GF-D8 (cell line): Measurements from ENCODE around the gene MAPK8IP1.

Source experiments
- DNase-seq: peaks from one replicate; lab custom pipeline; 2025; lab: John Stamatoyannopoulos, UW

Gene MAPK8IP1

DNA sequence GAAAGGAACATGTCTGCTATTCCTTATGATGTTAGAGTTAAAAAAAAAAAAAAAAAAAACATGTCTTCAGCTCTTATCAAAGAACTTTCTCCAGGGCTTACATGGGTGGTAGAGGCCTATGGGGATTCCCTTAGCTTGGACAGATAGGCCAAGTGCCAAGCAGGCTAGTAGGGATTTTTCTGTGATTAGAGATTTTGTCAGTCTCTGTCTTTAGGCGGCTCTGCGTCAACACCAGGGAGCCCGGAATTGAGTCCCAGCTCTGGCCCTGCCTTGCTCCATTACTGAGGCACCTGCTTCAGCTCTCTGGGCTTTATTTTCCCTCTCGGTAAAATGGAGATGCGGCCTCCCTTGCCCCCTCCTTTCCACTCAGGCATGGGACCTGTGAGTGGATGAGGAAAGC is 25.1 kb upstream of the MAPK8IP1 start:
- no peak for DNase-seq

DNA sequence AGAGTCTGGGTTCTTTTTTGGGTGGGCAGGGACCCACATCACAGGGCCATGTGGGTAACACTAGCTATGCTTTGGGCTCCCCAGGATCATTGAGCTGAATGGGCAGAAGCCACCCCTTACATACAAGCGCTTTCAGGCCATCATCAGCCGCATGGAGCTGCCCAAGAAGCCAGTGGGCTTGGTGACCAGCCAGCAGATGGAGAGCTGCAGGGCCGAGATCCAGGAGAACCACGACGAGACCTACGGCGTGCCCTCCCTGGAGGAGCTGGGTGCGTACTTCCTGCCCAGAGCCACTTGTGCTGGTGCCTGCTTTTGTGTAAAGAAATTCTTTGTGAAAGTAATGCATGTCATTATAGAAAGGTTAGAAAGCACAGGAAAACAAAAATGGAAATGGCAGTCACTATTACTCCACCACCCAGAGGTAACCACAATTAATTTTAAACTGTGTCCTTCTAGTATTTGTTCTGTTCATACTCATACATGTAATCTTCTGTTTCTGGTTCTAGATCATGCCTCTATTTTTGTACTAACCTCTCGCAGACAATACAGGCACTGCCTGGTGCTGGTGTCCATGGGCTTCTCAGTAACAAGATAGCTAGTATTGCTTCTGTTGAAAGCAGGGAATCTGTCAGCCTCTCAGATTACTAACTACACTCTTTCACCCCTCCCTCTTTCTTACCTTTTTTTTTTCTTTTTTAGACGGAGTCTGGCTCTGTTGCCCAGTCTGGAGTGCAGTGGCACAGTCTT is 24.5 kb upstream of the MAPK8IP1 start:
- no peak for DNase-seq

- no peak for DNase-seq
Measured at GRCh38 chr11:45864041-45864440, 21.4 kb upstream of the MAPK8IP1 start.

- DNase-seq, result no peak
Measured at GRCh38 chr11:45869551-45869950, 15.9 kb upstream of the MAPK8IP1 start.

DNA sequence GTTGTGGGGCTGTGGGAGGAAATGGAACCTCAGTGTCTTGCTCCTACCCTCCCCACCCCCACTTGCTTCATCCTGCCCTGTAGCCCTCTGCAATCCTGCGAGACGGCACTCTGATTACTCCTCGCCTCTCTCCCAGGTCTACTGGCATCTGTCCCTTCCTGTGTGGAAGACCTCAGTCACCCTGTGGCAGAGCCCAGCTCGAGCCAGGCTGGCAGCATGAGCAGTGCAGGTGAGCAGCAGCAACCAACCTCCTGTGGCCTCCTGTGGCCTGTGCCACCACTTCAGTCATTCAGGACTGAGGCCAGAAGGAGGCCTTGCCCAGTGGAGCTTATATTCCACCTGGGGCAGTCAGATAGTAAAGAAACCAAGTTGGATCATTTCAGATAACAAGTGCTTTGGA is 14.7 kb upstream of the MAPK8IP1 start:
- no peak for DNase-seq

- DNase-seq, result no peak
Measured at GRCh38 chr11:45871638-45872037, 13.8 kb upstream of the MAPK8IP1 start.

GRCh38 chr11:45872651-45873356 is 12.6 kb upstream of the MAPK8IP1 start:
- no peak for DNase-seq

- no peak for DNase-seq
Measured at GRCh38 chr11:45876401-45876800, 9.1 kb upstream of the MAPK8IP1 start.

- no peak for DNase-seq
Measured at GRCh38 chr11:45877221-45877620, 8.2 kb upstream of the MAPK8IP1 start.

GRCh38 chr11:45877845-45878244 is 7.6 kb upstream of the MAPK8IP1 start:
- DNase-seq, result no peak

- no peak for DNase-seq
Measured at GRCh38 chr11:45879803-45880686, 5.4 kb upstream of the MAPK8IP1 start.

GRCh38 chr11:45880772-45881570 is 4.5 kb upstream of the MAPK8IP1 start:
- DNase-seq, result no peak

DNA sequence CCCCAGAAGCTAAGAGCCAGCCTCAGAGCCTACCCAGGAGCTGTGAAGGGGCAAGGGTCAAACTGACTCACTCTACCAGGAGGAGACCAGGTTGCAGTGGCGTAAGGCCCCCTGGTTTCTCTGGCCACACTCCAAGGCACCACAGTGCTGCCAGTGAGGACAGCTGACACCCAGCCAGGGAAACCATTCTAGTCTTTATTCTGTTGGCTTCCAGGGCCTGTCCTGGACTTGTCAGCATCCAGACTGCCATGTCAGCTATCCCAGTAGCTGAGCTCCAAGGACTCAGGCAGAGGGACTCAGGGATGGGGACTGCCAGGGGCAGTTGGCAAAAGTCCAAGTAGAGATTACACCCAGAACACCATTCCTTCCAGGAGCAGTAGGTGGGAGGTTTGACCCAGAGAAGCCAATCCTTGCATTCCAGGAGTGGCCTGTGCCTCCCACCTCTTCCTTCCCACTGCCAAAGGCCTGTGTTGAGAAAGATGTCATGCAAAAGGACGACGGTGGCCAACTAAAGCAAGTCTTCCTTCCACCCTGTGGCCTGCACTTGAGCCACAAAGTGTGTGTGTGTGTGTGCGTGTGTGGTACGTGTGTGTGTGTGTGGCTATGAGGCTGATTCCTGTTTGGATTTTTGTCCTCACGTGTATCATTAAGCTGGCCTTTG is 3.6 kb upstream of the MAPK8IP1 start:
- no peak for DNase-seq

DNA sequence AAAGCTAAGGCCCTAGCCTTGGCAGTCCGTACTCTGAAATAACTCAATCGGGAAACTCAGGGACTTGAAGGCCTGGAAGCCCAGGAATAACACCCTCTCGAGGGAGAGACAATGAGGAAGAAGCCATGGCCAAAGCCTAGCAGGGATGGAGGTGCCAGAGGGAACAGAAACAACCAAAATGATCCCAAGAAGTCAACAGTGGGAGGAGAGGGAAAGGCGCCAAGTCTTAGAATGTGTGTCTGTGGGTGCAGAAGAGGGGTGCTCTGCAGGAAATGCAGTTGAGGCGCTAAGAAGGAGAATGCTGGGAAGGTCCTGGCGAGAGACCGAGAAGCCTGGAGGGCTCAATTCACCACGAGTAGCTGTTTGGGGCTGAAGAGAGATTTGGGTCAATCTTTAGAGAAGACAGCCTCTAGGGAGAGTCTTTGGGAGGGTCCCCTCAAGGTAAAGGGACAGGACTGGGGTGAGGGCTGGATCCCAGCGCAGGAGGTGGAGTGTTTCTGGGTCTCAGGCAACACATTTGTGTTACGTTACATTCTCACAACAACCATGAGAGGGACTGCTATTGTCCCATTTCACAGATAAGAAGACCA is 760 bp upstream of the MAPK8IP1 start:
- DNase-seq, result no peak

DNA sequence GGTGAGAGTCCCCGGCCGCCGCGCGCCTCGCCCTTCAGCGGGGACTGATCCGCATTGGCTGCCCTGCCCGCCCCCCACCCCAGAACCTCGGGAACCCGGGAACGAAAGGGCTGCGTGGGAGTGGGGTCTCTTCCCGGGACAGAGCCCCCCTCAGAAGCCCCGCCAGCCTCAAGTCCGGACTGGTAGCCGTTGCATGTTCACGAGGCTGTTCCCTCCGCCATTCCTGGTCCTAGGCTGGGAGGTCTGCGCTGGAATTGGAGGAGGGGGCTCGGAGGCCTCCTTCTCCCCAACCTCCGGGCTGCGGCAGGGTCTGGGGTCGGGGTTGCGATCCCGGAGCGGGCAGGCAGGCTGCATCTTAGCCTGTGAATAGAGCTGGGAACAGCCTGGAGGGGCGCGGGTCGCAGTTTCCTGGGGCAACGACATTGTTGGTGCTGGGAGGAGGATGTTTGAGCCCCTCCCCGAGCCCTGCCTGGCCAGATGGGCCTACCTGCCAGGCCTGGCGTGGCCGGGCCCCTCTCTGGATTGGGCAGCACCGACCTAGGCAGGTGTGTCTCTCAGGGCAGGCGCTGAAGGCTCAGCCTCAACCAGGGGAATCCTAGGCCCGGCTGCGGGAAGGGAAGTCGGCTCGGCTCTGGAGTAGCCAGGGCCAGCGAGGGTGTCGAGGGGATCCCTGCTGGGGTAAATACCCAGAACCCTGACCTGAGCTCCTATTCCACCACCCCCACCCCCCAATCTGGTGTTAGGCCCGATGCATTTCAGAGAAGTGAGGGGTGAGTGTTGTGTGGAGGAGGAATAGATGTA is 670 bp downstream of the MAPK8IP1 start:
- DNase-seq, result no peak

DNA sequence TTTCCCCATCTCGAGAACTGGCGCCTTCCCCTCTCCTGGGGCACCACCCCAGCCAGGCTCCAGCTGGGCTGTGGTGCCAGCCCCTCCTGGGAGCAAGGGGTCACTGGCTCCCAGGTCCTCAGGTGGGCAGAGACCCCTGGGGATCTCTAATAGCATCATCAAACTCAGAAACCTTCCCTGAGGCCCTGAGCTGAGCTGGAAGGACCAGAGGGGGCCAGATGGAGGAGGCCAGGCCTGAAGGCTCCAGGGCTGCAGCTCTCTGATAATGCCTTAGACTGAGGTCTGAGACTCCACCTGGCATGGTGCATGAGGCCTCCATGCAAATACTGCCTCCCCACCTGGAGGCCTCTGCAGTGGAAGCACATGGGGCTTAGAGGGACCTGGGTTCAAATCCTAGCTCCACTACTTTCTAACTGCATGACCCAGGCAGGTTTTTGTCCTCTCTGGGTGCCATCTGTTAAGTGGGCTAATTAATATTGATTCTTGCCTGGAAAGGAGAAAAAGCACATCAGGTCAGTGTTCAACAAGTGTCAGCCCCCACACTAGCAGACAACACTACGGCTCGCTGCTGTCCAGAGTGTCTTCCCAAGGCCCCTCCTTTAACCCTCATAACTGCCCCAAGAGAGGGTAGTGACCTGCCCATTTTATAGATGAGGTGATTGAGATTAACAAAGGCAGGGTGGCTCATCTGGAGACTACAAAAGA is 1.5 kb downstream of the MAPK8IP1 start:
- no peak for DNase-seq

DNA sequence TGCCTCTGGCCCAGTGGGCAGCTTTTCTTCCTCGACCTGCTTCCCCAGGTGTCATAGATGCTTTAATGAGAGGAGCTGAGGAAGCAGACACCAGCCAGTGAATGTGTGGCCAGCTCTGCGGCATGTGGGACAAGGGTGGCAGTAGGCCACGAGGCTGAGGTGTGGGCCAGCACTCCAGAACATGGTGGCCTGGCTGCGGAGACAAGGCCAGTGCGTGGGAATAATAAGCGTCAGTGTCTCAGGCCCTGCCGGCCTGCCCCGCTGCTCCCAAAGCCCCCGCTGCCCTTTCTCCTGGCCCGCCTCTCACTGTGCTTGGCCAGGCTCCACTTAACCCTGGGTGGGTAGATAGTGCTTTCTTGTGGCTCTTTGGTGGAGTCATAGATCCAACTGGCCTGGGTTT is 2.1 kb downstream of the MAPK8IP1 start:
- DNase-seq, result no peak

- DNase-seq, result no peak
Measured at GRCh38 chr11:45889555-45889954, 4.1 kb downstream of the MAPK8IP1 start.

DNA sequence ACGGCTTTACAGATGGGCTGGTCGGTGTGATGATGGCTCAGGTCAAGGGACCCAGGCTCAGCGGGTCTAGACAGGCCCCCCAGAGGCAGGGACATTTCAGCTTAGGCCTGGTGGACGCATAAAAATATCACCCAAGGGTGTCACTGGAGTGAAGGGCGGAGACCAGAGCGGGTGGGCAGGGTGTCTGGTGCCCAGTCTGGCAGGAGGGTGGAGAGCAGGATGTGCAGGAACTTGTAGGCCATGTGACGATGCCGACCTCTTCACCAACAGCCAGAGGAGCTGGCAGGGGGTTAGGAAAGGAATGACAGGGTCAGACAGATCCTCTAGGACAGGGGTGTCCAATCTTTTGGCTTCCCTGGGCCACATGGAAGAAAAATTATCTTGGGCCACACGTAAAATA is 4.5 kb downstream of the MAPK8IP1 start:
- no peak for DNase-seq
